Tibial nerve (tissue), 4 donors: ENCODE data around the gene APOB.

Experiments
- EP300 ChIP-seq, 2 donors: sonication (generic); formaldehyde crosslinking; IDR thresholded peaks; one replicate each; pipeline ENCODE4 v1.6.1; 2017; ENCODE audit warnings: antibody characterized with exemption in 2 of 2, mild to moderate bottlenecking in 1 of 2
- POLR2A ChIP-seq, 2 donors: fragments of 450-650 bp; IDR thresholded peaks; one replicate each; pipeline ENCODE4 v1.6.1; 2017; ENCODE audit warnings: antibody characterized with exemption in 2 of 2, mild to moderate bottlenecking in 2 of 2, moderate library complexity in 2 of 2
- TF ChIP-seq, protein P1 (sequence below), 5 experiments: fragments of 200-600 bp in 3 of 5; fragments of 450-650 bp in 2 of 5; sonication (generic) in 3 of 5; IDR thresholded peaks; one replicate each; pipeline ENCODE4 v1.5.1; 2016 to 2019; ENCODE audit warnings: antibody characterized with exemption in 5 of 5, mild to moderate bottlenecking in 3 of 5, moderate library complexity in 2 of 5

DNA sequence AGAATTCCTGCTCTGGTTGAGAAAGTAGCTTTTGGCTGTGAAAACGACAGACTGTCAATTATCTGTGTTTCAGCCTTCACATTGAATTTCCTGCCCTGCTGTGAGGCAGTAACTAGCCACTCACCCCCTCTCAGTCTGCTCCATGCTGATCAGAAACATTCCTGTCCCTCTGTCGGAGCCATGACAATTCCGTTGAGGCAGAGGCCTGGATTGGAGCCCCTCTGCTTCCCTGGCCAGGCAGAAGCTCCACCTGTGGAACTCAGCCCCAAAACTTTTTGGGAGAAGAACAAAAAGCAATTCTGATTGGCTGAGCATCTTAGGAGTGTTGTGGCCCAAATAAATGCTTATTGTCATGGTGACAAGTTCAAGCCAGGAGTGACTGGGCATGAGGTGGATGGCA lies 60.0 kb downstream of the APOB start:
- TF ChIP-seq POLR2A (IDR thresholded peaks at IDR 0.05) (no peak), EP300 (IDR thresholded peaks at IDR 0.05) (no peak)
- TF ChIP-seq, protein P1, sequence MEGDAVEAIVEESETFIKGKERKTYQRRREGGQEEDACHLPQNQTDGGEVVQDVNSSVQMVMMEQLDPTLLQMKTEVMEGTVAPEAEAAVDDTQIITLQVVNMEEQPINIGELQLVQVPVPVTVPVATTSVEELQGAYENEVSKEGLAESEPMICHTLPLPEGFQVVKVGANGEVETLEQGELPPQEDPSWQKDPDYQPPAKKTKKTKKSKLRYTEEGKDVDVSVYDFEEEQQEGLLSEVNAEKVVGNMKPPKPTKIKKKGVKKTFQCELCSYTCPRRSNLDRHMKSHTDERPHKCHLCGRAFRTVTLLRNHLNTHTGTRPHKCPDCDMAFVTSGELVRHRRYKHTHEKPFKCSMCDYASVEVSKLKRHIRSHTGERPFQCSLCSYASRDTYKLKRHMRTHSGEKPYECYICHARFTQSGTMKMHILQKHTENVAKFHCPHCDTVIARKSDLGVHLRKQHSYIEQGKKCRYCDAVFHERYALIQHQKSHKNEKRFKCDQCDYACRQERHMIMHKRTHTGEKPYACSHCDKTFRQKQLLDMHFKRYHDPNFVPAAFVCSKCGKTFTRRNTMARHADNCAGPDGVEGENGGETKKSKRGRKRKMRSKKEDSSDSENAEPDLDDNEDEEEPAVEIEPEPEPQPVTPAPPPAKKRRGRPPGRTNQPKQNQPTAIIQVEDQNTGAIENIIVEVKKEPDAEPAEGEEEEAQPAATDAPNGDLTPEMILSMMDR (IDR thresholded peaks at IDR 0.05): no peak
